Heart left ventricle (tissue), 16 donors: ENCODE data around the gene GALNTL6. TPM values are rescaled to one million over a fixed set of nuclear protein-coding genes. Genes with fewer than 3 reads are reported as not detected.

Experiments used
- ATAC-seq, 4 donors: fragments of 200-7000 bp; cut with Tn5 transposase; one replicate each; pipeline ENCODE4 v1.9.1; 2020 to 2022; ENCODE audit warnings: moderate library complexity in 4 of 4, mild to moderate bottlenecking in 3 of 4, moderate number of reproducible peaks in 1 of 4
- DNase-seq, 5 donors: peaks; one replicate each; pipeline ENCODE4 v3.0.0-alpha.2; 2020
- H3K27ac ChIP-seq, 12 donors: fragments of 200-600 bp; sonication (generic) in 4 of 12; one replicate each; pipeline versions ENCODE4 v1.5.0 to v1.8.0; 2016 to 2022; ENCODE audit warnings: mild to moderate bottlenecking in 2 of 12
- H3K27me3 ChIP-seq, 9 donors: fragments of 200-600 bp; sonication (generic) in 2 of 9; one replicate each; pipeline versions ENCODE4 v1.5.1 to v1.8.0; 2016 to 2022; ENCODE audit warnings: mild to moderate bottlenecking in 3 of 9
- H3K36me3 ChIP-seq, 9 donors: fragments of 200-600 bp; sonication (generic) in 2 of 9; one replicate each; pipeline versions ENCODE4 v1.5.0 to v1.8.0; 2018 to 2022; ENCODE audit warnings: mild to moderate bottlenecking in 2 of 9
- H3K4me1 ChIP-seq, 12 donors: fragments of 200-600 bp; sonication (generic) in 4 of 12; one replicate each; pipeline versions ENCODE4 v1.5.0 to v1.8.0; 2016 to 2022; ENCODE audit warnings: mild to moderate bottlenecking in 3 of 12
- H3K4me3 ChIP-seq, 12 donors: fragments of 200-600 bp; sonication (generic) in 4 of 12; one replicate each; pipeline versions ENCODE4 v1.5.0 to v1.8.0; 2017 to 2022; ENCODE audit warnings: mild to moderate bottlenecking in 9 of 12, moderate library complexity in 4 of 12
- H3K9me3 ChIP-seq, 12 donors: fragments of 200-600 bp; sonication (generic) in 4 of 12; one replicate each; pipeline versions ENCODE4 v1.5.0 to v1.8.0; 2016 to 2022; ENCODE audit warnings: mild to moderate bottlenecking in 1 of 12
- POLR2A ChIP-seq, 2 donors: fragments of 450-650 bp; IDR thresholded peaks; one replicate each; pipeline ENCODE4 v1.6.1; 2017; ENCODE audit warnings: antibody characterized with exemption in 2 of 2, mild to moderate bottlenecking in 2 of 2, moderate library complexity in 2 of 2
- WGBS, 4 donors: extraction: QIAGEN DNeasy Blood & Tissue Kit in 2 of 4; methylation state at CpG; one replicate each; pipeline versions ENCODE4 v1.1.5 to v1.1.7; 2013 to 2018; 5-methylcytosine and 5-hydroxymethylcytosine counted together
- intact Hi-C, 10 donors: fragments of 100-400 bp; cut with DNase I; formaldehyde crosslinking; loops; one replicate each; pipeline versions ENCODE4 v1.11.1 to v1.14.2; 2022
- polyA plus RNA-seq, 2 donors: library from polyadenylated mRNA; stranded (reverse); fragments of 200-250 nt; gene quantifications; one replicate each; pipeline ENCODE4 v1.2.3, GENCODE V29; 2013
- total RNA-seq, 9 donors: library from RNA; depleted of rRNA in 2 of 9; stranded (reverse); fragments of >200 nt in 2 of 9; fragmentation: NEBNext Ultra II Directional in 3 of 9; extraction: Animal tissue kit (Norgen Biotek cat#: 25700) in 3 of 9; gene quantifications; one replicate each; pipeline versions ENCODE4 v1.1.0 to v1.2.4, GENCODE V29; 2016 to 2023
- TF ChIP-seq, protein P1 (sequence below), 12 donors: fragments of 200-600 bp; sonication (generic) in 4 of 12; IDR thresholded peaks; one replicate each; pipeline versions ENCODE4 v1.5.0 to v1.8.0; 2018 to 2022; ENCODE audit warnings: antibody characterized with exemption in 12 of 12, mild to moderate bottlenecking in 5 of 12
- donor health status: ischemic (EF 13 %, LVEDD 7.1; RV severe dilation, severe dysfunction).
- donor health status: healthy with polysubstance abuse.
- donor health status: DM: no; HTN: yes; CAD: no.
- donor health status: DM: no; HTN: no; CAD: no.
- donor health status: ischemic (EF 25% LVEDD 6.9; RV normal size, moderate dysfunction).
- donor health status: ischemic (EF 25% LVEDD 5.7; RV mildly dilated, moderate dysfunction).
- donor health status: healthy.
- donor health status: DM: yes; HTN: yes; CAD: no.
- donor health status: ischemic (EF 35%, LVEDD 5.7; RV mildly dilated, moderate dysfunction).
- donor health status: nonischemic (EF 11% LVEDD 7.7; RV severe dilation, severe dysfunction).
- donor health status: DM: yes; HTN: yes; CAD: no.
- donor health status: PGD.
- donor health status: ischemic (EF 29% LVEDD 5.4; RV normal size, mild dysfunction).
- donor health status: nonischemic (EF 23%, LVEDD 6.1; RV moderate dilation, normal function).

Gene GALNTL6
- total and polyA plus RNA-seq, 11 donors, result 0.33 to 0.52 TPM; not detected in 9

DNA sequence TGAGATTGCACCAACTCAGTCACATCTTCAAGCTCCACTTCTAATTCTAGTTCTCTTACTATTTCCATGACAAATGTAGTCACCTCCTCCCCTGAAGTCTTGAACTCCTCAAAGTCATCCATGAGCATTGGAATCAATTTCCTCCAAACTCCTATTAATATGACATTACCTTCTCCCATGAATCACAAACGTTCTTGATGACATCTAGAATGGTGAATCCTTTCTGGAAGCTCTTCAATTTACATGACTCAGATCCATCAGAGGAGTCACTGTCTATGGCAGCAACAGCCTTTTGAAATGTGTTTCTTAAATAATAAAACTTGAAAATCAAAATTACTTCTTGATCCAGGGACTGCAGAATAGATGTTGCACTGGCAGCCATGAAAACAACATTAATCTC, 34.5 kb downstream of the GALNTL6 start:
- DNase-seq, result no peak
- 52 to 75% (median 63%) methylated on average over 1 of the region's 1 CpG for WGBS, 4 donors
- H3K9me3 ChIP-seq, result no peaks in the 10 kb centered on the region
- H3K36me3 ChIP-seq, result no peaks in the 10 kb centered on the region
- H3K4me3 ChIP-seq, result no peak overlapping the region
- H3K27me3 ChIP-seq, result no peaks in the 10 kb centered on the region
- H3K27ac ChIP-seq, result no peak overlapping the region
- no peak for TF ChIP-seq POLR2A (IDR thresholded peaks at IDR 0.05)
- TF ChIP-seq, protein P1, sequence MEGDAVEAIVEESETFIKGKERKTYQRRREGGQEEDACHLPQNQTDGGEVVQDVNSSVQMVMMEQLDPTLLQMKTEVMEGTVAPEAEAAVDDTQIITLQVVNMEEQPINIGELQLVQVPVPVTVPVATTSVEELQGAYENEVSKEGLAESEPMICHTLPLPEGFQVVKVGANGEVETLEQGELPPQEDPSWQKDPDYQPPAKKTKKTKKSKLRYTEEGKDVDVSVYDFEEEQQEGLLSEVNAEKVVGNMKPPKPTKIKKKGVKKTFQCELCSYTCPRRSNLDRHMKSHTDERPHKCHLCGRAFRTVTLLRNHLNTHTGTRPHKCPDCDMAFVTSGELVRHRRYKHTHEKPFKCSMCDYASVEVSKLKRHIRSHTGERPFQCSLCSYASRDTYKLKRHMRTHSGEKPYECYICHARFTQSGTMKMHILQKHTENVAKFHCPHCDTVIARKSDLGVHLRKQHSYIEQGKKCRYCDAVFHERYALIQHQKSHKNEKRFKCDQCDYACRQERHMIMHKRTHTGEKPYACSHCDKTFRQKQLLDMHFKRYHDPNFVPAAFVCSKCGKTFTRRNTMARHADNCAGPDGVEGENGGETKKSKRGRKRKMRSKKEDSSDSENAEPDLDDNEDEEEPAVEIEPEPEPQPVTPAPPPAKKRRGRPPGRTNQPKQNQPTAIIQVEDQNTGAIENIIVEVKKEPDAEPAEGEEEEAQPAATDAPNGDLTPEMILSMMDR (IDR thresholded peaks at IDR 0.05), result no peak
- no peaks in the 10 kb centered on the region for H3K4me1 ChIP-seq
- no peak for ATAC-seq
- intact Hi-C loops, result loop anchor here in 2 of 10 donors (5.0 to 10.0 kb wide), 3 partner anchors 357 to 985 kb away; no protein-coding TSS in a partner anchor

DNA sequence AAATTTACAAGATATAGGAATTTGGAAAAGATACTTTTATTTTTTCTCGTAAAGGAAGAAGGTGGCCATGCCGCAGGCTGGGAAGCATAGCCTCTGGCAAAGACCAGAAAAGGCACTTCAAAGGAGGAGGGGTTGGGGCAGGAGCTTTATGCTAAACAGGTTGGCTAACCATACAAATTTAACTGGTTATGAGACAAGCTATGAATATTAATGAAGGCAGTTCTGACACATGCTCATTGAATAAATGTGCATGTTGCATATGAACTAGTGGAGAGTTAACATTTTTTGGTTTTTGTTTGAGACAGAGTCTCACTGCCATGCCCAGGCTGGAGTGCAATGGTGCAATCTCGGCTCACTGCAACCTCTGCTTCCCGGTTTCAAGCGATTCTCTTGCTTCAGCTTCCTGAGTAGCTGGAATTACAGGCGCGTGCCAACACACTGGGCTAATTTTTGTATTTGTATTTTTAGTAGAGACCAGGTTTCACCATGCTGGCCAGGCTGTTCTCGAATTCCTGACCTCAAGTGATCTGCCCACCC, 36.5 kb downstream of the GALNTL6 start:
- ATAC-seq (no peak), DNase-seq (peak in 1 of 5 donors; percentile 16)
- WGBS, 4 donors, result 69 to 81% (median 76%) methylated on average over 8 of the region's 8 CpGs
- Histone ChIP-seq H3K4me3 (no peak overlapping the region), H3K9me3 (no peaks in the 10 kb centered on the region), H3K4me1 (no peaks in the 10 kb centered on the region), H3K36me3 (no peaks in the 10 kb centered on the region), H3K27me3 (no peaks in the 10 kb centered on the region), H3K27ac (no peak overlapping the region)
- TF ChIP-seq POLR2A (IDR thresholded peaks at IDR 0.05), result no peak
- TF ChIP-seq, protein P1 (IDR thresholded peaks at IDR 0.05), result no peak
- intact Hi-C loops, result loop anchor here in 2 of 10 donors (5.0 to 10.0 kb wide), 3 partner anchors 355 to 983 kb away; no protein-coding TSS in a partner anchor

DNA sequence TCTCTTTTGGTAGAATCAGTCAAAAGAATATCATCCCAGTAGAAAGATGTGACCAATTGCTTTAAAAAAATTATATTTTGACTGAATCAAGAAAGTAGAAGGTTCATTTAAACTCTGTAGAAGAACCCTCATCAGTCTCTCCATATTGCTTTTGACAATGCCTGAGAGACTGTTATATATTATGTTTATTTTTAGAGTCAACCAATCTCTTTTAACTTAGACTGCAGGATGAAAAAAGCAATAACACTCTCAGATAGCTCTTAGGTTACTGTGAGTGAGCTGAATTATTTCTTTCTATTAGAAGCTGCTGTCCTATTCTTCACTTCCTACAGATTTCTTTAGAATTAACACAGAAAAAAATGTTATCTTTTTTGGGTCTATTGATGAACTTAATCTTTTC, 38.1 kb downstream of the GALNTL6 start:
- intact Hi-C loops, result no loop called here
- Histone ChIP-seq H3K27ac (no peak overlapping the region), H3K4me1 (no peaks in the 10 kb centered on the region), H3K27me3 (no peaks in the 10 kb centered on the region), H3K9me3 (no peaks in the 10 kb centered on the region), H3K36me3 (no peaks in the 10 kb centered on the region), H3K4me3 (no peak overlapping the region)
- no peak for TF ChIP-seq POLR2A (IDR thresholded peaks at IDR 0.05)
- TF ChIP-seq, protein P1 (IDR thresholded peaks at IDR 0.05), result no peak
- no peak for DNase-seq
- ATAC-seq, result no peak

DNA sequence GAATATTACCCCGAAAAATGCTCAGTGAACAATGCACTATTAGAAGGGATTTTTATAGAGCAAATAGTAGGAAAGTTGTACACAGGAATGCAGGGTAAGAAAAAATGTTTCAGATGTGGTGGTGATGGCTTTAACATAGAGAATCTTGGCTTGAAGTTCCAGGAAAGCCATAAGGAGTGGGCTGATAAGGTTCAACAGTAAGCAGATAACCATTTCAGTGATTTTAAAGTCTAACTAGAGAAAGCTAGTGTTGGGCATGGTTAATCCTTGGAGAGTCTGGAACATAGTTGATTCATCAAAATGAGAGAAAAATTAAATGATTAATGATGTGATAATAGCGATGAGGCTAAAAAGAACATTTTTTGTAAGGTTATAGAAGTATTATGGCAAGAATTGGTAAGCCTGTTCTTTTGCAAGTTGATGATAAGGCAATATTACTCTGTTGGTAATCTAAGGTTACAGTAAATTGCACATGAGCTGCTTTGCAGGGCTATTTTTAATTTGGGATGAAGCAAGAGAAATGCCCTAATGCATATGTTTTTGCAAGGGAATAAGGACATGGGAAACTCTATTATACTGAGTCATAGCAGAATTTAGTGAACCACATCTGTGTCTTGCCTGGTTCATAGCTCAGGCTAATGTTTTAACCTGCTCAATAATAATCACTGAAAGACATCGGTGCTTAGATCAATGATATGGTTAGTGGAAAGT, 44.3 kb downstream of the GALNTL6 start:
- Histone ChIP-seq H3K36me3 (no peaks in the 10 kb centered on the region), H3K27ac (no peak overlapping the region), H3K9me3 (no peaks in the 10 kb centered on the region), H3K4me3 (no peak overlapping the region), H3K27me3 (no peaks in the 10 kb centered on the region), H3K4me1 (no peaks in the 10 kb centered on the region)
- intact Hi-C loops, result no loop called here
- DNase-seq, result no peak
- WGBS, 4 donors, result 71 to 79% (median 77%) methylated on average over 3 of the region's 3 CpGs
- no peak for ATAC-seq
- TF ChIP-seq POLR2A (IDR thresholded peaks at IDR 0.05), result no peak
- TF ChIP-seq, protein P1 (IDR thresholded peaks at IDR 0.05), result no peak
